ENCODE data around the gene CD244.

DNA sequence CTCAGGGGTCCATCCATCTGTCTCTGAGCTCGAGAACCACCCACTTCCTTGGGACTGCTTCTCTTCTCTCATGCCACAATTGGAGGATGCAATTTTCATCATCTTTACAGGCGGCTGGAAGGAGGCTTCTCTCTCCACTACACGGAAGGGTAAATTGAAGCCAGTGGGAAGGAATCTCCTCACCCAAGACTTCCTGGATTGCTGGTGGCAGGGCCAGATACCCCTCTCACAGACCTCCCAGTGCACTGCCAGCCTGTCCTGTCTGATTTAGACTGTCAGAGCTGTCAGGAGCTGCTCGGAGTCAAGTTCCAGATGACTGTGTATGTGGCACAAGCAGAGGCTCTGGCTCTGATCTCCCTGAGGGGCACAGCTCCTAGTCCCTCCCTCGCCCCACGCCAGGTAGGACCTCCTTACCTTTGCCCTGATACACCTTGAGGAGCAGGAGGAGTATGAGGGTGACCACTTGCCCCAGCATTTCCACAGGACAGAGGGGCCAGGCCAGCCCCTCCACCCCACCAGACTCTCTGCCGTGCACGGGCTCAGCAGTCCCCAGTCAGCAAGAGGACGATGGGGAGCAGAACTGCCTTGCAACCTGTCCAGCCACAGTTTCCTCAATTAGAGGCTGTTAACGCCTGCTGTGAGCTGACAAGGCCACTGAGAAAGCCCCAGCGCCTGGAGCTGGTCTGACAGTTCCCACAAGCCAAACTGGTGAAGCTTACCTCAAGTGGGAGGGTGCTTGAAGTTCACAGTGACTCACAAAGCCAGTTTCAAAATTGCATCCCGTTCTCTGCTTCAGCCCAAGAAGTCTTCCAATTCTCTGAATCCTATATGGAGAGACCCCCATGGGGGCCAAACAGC lies at the start of gene CD244:
- no peak for TF ChIP-seq POLR2AphosphoS5 (IDR thresholded peaks at IDR 0.05)
- TF ChIP-seq, protein P1, sequence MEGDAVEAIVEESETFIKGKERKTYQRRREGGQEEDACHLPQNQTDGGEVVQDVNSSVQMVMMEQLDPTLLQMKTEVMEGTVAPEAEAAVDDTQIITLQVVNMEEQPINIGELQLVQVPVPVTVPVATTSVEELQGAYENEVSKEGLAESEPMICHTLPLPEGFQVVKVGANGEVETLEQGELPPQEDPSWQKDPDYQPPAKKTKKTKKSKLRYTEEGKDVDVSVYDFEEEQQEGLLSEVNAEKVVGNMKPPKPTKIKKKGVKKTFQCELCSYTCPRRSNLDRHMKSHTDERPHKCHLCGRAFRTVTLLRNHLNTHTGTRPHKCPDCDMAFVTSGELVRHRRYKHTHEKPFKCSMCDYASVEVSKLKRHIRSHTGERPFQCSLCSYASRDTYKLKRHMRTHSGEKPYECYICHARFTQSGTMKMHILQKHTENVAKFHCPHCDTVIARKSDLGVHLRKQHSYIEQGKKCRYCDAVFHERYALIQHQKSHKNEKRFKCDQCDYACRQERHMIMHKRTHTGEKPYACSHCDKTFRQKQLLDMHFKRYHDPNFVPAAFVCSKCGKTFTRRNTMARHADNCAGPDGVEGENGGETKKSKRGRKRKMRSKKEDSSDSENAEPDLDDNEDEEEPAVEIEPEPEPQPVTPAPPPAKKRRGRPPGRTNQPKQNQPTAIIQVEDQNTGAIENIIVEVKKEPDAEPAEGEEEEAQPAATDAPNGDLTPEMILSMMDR (IDR thresholded peaks at IDR 0.05; ENCODE audit: poor library complexity, severe bottlenecking), result no peak

All from neural cell (in vitro differentiated cells).